SU-DHL-6 (cell line): ENCODE data around the gene GRIK3.

Experiments used
- H2AFZ ChIP-seq: fragments of 200-600 bp; sonication (generic); 2 replicates; pipeline ENCODE4 v1.6.1; 2014; ENCODE audit warnings: low read depth, mild to moderate bottlenecking, moderate library complexity, mixed read lengths, antibody characterized with exemption, low read length; ENCODE audit not compliant: severe bottlenecking
- H3F3A ChIP-seq: fragments of 200-600 bp; shearing (Covaris generic); 2 replicates; pipeline ENCODE4 v1.6.0; 2016; ENCODE audit warnings: antibody characterized with exemption, mild to moderate bottlenecking; ENCODE audit not compliant: insufficient read depth
- H3K27ac ChIP-seq: fragments of 200-600 bp; sonication (generic); 2 replicates; pipeline ENCODE4 v1.5.1; 2016; ENCODE audit warnings: low read depth, mild to moderate bottlenecking, low read length, moderate library complexity, mixed read lengths
- H3K27me3 ChIP-seq: fragments of 200-600 bp; sonication (generic), shearing (Covaris generic); 2 replicates; pipeline ENCODE4 v1.6.0; 2014; ENCODE audit warnings: mild to moderate bottlenecking, low read length
- H3K36me3 ChIP-seq: fragments of 200-600 bp; sonication (generic); 2 replicates; pipeline ENCODE4 v1.6.1; 2014; ENCODE audit warnings: mild to moderate bottlenecking, low read length, mixed read lengths
- H3K4me2 ChIP-seq: fragments of 300-600, 200-600 bp; shearing (Covaris generic), sonication (generic); 2 replicates; pipeline ENCODE4 v1.6.0; 2014; ENCODE audit warnings: low read length, low read depth, mild to moderate bottlenecking; ENCODE audit not compliant: poor library complexity, severe bottlenecking
- H3K4me3 ChIP-seq: fragments of 200-600 bp; sonication (generic); 2 replicates; pipeline ENCODE4 v1.5.1; 2014; ENCODE audit warnings: antibody characterized with exemption, low read length, mild to moderate bottlenecking, mixed read lengths; ENCODE audit not compliant: insufficient read depth, poor library complexity, severe bottlenecking
- H3K79me2 ChIP-seq: fragments of 200-600 bp; sonication (generic); 2 replicates; pipeline ENCODE4 v1.6.1; 2014; ENCODE audit warnings: mild to moderate bottlenecking, low read length, moderate library complexity; ENCODE audit not compliant: insufficient read depth
- H3K9ac ChIP-seq: fragments of 200-600 bp; sonication (generic); 2 replicates; pipeline ENCODE4 v1.7.0; 2014; ENCODE audit warnings: mild to moderate bottlenecking, low read length
- H3K9me2 ChIP-seq: fragments of 200-600 bp; sonication (generic); replicated peaks from 2 replicates; pipeline ENCODE4 v1.6.1; 2014; ENCODE audit warnings: low read length; ENCODE audit not compliant: insufficient read depth
- H3K9me3 ChIP-seq: fragments of 200-600 bp; sonication (generic); 2 replicates; pipeline ENCODE4 v1.6.1; 2014; ENCODE audit warnings: low read length, mixed read lengths; ENCODE audit not compliant: insufficient read depth
- H4K20me1 ChIP-seq: fragments of 200-600 bp; sonication (generic); 2 replicates; pipeline ENCODE4 v1.6.1; 2014; ENCODE audit warnings: low read depth, mild to moderate bottlenecking, antibody characterized with exemption, low read length, moderate library complexity, mixed read lengths
- EZH2phosphoT487 ChIP-seq: fragments of 200-600 bp; sonication (generic), shearing (Covaris generic); conservative IDR thresholded peaks from 2 replicates; pipeline ENCODE4 v1.6.1; 2018; ENCODE audit warnings: mild to moderate bottlenecking, antibody characterized with exemption, low read length, moderate library complexity, mixed read lengths
- TF ChIP-seq, protein P1 (sequence below): fragments of 200-600 bp; sonication (generic); IDR thresholded peaks from one replicate; pipeline ENCODE4 v1.5.1; 2017; ENCODE audit warnings: antibody characterized with exemption, mild to moderate bottlenecking, low read length, moderate library complexity; ENCODE audit not compliant: insufficient read depth, poor library complexity, severe bottlenecking

Gene GRIK3

DNA sequence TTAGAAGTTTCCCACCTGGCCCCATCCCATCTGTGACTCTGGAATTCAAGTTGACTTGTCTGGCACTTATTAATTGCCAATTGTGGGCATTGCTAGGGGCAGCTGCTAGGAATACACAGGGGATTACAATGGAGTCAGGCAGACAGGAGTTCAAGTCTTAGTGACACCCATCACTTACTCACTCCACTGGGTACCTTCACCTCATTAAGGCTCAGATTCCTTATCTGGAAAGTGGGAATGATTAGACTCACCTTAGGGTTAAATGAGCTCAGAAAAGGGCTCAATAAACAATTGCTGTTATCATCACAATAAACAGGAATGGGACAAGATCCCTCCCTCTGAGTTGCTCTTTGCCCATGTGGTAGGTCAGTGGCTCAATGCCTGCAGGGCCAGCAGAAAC lies 18.2 kb downstream of the GRIK3 start:
- Histone ChIP-seq H3F3A (no peaks in the 10 kb centered on the region), H3K36me3 (no peaks in the 10 kb centered on the region), H3K27ac (no peak overlapping the region), H3K27me3 (no peaks in the 10 kb centered on the region), H3K9me2 (no peaks in the 10 kb centered on the region), H3K4me3 (no peak overlapping the region), H3K4me2 (no peak overlapping the region), H2AFZ (no peak overlapping the region), H3K9me3 (no peaks in the 10 kb centered on the region), H3K79me2 (no peaks in the 10 kb centered on the region), H3K9ac (no peak overlapping the region), H4K20me1 (no peaks in the 10 kb centered on the region)
- no peak for TF ChIP-seq EZH2phosphoT487
- TF ChIP-seq, protein P1, sequence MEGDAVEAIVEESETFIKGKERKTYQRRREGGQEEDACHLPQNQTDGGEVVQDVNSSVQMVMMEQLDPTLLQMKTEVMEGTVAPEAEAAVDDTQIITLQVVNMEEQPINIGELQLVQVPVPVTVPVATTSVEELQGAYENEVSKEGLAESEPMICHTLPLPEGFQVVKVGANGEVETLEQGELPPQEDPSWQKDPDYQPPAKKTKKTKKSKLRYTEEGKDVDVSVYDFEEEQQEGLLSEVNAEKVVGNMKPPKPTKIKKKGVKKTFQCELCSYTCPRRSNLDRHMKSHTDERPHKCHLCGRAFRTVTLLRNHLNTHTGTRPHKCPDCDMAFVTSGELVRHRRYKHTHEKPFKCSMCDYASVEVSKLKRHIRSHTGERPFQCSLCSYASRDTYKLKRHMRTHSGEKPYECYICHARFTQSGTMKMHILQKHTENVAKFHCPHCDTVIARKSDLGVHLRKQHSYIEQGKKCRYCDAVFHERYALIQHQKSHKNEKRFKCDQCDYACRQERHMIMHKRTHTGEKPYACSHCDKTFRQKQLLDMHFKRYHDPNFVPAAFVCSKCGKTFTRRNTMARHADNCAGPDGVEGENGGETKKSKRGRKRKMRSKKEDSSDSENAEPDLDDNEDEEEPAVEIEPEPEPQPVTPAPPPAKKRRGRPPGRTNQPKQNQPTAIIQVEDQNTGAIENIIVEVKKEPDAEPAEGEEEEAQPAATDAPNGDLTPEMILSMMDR = no peak

GRCh38 chr1:37015713-37016112 lies 18.6 kb downstream of the GRIK3 start:
- no peak for TF ChIP-seq EZH2phosphoT487
- TF ChIP-seq, protein P1 = no peak
- no peaks in the 10 kb centered on the region for H4K20me1 ChIP-seq
- H3K27ac ChIP-seq = no peak overlapping the region
- H3K4me2 ChIP-seq = no peak overlapping the region
- H3K36me3 ChIP-seq = no peaks in the 10 kb centered on the region
- H3K4me3 ChIP-seq = no peak overlapping the region
- no peaks in the 10 kb centered on the region for H3F3A ChIP-seq
- H2AFZ ChIP-seq = no peak overlapping the region
- H3K9me2 ChIP-seq = no peaks in the 10 kb centered on the region
- no peak overlapping the region for H3K9ac ChIP-seq
- H3K27me3 ChIP-seq = no peaks in the 10 kb centered on the region
- no peaks in the 10 kb centered on the region for H3K79me2 ChIP-seq
- no peaks in the 10 kb centered on the region for H3K9me3 ChIP-seq

- no peak overlapping the region for H3K4me3 ChIP-seq
- no peak for TF ChIP-seq EZH2phosphoT487
- TF ChIP-seq, protein P1 = no peak
- H3K27me3 ChIP-seq = no peaks in the 10 kb centered on the region
- H3K27ac ChIP-seq = no peak overlapping the region
- no peaks in the 10 kb centered on the region for H3K9me3 ChIP-seq
- no peaks in the 10 kb centered on the region for H3K9me2 ChIP-seq
- H3K79me2 ChIP-seq = no peaks in the 10 kb centered on the region
- no peak overlapping the region for H3K9ac ChIP-seq
- no peak overlapping the region for H3K4me2 ChIP-seq
- H3K36me3 ChIP-seq = no peaks in the 10 kb centered on the region
- H4K20me1 ChIP-seq = no peaks in the 10 kb centered on the region
- no peak overlapping the region for H2AFZ ChIP-seq
- no peaks in the 10 kb centered on the region for H3F3A ChIP-seq
These were observed 22.1 kb downstream of the GRIK3 start for GRCh38 chr1:37012226-37012625.

- Histone ChIP-seq H3K79me2 (no peaks in the 10 kb centered on the region), H3K27me3 (no peaks in the 10 kb centered on the region), H3K4me3 (no peak overlapping the region), H2AFZ (no peak overlapping the region), H3K4me2 (no peak overlapping the region), H3K36me3 (no peaks in the 10 kb centered on the region), H3K9ac (no peak overlapping the region), H4K20me1 (no peaks in the 10 kb centered on the region), H3F3A (no peaks in the 10 kb centered on the region), H3K27ac (no peak overlapping the region), H3K9me2 (no peaks in the 10 kb centered on the region), H3K9me3 (no peaks in the 10 kb centered on the region)
- TF ChIP-seq, protein P1 = no peak
- TF ChIP-seq EZH2phosphoT487 = no peak
These were observed 24.3 kb downstream of the GRIK3 start for GRCh38 chr1:37010011-37010410.
